Activated naive CD4-positive, alpha-beta T cell (primary cell): ENCODE data around the gene PALS2.

Experiments used
- DNase-seq, 4 experiments: peaks; one replicate each; lab custom pipeline; 2025; lab: John Stamatoyannopoulos, UW

PALS2 gene

GRCh38 chr7:24572997-24573553 lies at the start of gene PALS2:
TSS of gene PALS2 (plus strand) at chr7:24573452. CDS start at chr7:24623668, 50,216 bp downstream.
- DNase-seq: peak; percentile 31 to 83 (median 54)

GRCh38 chr7:24531255-24531654 lies 42.0 kb upstream of the PALS2 start:
- no peak for DNase-seq

DNA sequence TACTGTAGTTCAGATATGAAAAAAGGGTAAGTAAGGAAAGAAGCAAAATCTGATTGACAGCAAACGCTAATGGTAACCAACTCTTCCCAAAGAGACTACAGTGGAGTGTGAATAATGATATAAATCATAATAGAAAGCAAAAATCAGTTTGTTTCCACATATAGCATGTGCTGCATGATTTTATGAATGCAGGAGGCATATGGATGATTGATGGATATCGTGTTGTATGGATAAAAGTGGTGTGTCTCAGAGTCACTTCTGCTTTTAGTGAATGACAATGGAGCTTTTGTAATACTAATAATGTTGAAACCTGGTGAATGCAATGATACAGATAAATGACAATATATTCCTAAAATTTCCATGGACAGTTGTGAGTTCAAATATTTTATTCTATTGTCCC lies 36.6 kb upstream of the PALS2 start:
- DNase-seq: no peak

- no peak for DNase-seq
Measured at GRCh38 chr7:24540956-24541355, 32.3 kb upstream of the PALS2 start.

- DNase-seq: no peak
Measured at GRCh38 chr7:24545215-24545614, 28.0 kb upstream of the PALS2 start.

GRCh38 chr7:24548390-24548789 lies 24.9 kb upstream of the PALS2 start:
- DNase-seq: no peak

- no peak for DNase-seq
Measured at GRCh38 chr7:24549991-24550390, 23.3 kb upstream of the PALS2 start.

DNA sequence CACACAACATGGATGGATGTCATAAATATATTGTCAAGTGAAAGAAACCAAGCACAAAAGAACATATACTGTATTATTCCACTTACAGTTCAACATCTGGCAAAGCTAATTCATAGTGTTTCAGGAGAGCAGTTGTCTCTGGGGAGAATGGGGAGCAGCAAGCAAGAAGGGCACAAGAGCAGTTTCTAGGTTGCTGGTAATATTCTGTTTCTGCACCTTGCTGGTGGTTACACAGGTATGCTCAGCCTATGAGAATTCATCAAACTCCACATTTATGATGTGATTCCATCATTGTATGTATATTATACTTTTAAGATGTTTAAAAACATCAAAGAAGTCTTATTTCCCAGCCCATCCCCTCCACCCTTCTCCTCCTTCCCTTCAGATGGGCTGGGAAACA lies 18.1 kb upstream of the PALS2 start:
- no peak for DNase-seq

- no peak for DNase-seq
Measured at GRCh38 chr7:24555719-24556118, 17.5 kb upstream of the PALS2 start.

DNA sequence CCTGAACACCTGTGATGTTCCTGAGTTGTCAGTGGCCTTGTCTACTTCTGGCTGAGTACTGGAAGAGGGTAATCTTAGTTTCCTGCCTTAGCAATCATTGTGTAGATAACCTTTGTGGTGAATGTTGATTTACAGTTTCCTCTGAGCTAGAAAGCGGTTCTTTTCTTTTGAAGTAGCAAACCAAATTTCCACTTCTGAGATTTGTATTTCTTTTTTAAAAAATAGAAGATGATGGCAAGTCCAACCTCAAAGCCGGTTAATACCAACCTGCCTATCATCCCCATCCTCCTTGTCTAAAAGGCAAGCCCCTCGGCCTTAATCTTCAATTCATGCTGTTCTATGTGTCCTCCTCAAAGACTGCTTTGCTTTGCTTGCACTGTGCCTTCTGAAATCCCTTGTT lies 12.5 kb upstream of the PALS2 start:
- no peak for DNase-seq

- no peak for DNase-seq
Measured at GRCh38 chr7:24566274-24566673, 7.0 kb upstream of the PALS2 start.

DNA sequence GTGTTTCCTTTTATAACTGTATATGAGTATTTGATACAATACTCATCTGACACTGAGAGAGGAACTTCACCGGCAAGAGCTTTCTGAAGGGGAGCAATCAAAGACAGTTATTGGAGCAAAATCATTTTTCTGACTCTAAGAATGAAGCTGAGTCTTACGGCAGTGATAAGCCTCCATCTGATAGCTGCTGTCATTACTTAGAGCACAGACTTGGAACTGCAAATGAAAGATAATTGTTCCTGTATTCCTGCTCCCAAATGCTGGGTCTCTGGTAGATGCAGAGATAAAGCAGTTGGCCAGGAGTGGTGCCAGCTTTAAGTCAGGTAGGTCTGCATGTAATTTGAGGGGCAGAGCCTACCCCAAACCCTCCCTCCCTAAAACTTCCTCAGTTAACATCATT lies 2.3 kb upstream of the PALS2 start:
- no peak for DNase-seq

DNA sequence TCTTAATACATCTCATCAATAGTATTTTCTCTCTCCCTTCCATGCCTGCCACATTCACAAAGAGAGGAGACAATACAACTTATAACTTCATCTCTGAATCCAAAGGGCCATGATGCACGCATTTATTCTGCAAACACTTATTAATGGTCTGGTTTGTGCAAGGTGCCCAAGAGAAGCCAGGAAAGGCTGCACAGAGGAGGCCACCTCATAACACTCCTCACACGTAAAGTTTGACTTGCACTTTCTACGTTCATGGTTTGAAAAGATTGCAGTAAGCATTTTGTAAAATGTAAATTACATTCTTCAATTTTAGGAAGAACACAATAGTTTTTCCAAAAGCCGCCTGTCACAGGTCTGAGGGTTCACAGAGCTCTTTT lies 1.2 kb upstream of the PALS2 start:
- DNase-seq: no peak

DNA sequence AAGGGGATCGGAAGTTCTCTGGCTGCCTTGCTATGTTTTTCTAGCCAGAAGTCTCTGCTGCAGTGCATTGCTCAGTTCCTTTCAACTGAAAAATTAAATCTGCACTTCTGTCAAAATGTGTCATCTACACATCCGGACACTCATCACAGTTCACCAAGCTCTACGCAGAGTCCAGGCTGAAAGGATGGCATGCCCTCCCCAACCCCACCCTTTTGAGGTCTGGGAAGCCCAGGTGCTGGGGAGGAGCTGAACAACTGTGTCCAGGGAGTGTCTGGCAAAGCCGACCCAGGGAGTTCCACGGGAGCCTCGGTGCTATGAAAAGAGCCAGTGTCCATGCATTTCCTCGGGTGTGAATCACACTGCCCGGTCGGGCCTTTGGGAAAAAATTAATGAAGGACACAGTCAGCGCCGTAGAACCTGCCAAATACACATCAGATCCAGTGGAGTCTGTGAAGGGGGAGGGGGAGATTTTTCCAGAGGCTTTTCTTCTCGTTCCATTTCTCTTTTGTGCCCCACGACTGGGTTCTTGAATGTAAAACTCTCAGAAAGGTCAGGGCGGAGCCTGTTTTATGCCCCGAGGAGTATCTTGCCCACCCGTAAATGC lies 757 bp upstream of the PALS2 start:
- peak in 2 of 4 experiments; percentile 4 to 20 for DNase-seq

DNA sequence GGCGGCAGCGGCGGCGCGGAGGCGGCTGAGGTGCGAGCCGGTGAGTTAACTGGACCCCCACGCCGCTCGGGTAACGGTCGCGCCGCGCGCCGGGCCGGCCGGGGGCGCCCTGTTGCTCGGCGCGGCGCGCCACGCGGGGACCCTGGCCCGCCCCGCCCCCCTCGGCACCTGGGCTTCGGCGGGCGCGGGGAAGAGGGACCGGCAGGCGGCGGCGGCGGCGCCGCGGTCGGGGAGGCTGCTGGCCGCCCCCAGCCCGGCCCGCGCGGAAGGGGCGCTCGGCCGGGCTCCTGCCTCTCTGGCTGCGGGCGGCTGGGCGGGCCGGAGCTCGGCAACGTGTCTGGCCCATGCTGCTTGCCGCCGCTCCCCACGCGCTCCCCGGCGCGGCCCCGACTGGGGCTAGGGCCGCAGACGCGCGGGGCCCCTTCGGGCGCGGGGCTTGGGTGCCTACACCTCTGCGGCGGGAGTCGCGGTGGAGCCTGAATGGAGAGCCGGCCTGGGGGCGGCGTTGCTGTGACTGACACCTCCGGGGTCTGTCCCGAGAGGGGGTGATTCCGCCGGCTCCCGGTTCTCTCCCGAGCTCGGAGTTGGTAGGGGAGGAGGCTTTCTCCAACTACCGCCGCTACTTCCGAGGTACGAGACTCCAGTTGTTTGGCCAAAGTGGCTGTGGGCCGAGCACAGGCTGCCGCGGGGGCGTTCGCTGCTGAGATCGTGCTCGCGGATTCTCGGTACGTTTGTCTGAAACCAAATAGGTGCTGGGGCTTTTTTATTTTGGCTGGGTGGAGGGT lies 494 bp downstream of the PALS2 start:
- DNase-seq: peak in 3 of 4 experiments; percentile 6 to 60 (median 9)

DNA sequence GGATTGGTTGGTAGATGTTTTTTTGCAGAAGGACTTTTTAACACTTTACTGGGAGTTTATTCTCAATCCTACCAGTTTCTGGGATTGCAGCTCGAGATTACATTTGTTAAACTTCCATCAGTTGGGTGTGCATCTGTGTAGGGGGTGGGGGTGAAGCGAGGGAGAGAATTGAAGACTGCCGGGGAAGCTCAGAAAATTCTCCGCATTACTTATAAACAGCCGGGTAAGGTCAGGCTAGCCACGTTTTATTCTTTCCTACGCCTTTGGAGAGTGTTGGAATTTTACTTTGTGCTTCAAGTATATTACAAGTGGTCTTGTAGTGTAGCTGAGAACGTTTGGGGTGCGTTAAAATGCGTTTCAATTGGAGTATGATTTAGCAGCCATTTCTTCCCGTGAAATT lies 1.1 kb downstream of the PALS2 start:
- DNase-seq: no peak

DNA sequence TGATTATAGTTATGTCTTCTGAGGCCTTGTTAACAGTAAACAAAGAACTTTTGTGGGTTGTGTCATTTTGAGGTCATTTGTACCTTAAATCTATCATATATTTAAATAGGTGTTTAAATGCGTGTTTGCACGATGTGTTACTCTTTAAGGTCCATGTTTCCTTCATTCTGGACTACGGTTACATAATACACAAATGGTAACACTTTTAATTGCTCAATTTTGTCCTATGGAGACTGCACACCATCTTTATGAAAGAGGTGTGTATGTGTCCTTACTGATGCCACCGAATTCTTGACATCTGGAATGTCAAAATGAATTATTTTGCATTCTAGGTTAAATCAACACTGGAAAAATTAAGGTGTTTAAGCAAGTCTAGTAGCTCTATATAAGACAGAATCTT lies 1.7 kb downstream of the PALS2 start:
- DNase-seq: no peak

GRCh38 chr7:24576171-24577025 lies 3.1 kb downstream of the PALS2 start:
- no peak for DNase-seq

DNA sequence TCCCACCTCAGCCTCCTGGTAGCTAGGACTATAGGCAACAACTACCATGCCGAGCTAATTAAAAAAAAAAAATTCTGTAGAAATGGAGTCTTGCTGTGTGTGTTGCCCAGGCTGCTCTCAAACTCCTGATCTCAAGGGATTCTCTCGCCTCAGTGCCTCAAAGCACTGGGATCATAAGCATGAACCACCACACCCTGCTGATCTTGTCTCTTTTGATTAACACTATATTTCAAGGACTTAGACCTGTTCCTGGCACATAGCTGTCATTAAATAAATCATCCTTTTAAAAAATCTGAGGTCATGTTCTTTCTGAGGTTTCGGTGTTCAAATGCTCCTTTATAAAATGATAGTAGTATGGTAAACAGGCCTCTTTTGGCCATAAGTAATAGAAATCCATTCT lies 4.8 kb downstream of the PALS2 start:
- DNase-seq: no peak

- DNase-seq: no peak
Measured at GRCh38 chr7:24580283-24580946, 7.2 kb downstream of the PALS2 start.

DNA sequence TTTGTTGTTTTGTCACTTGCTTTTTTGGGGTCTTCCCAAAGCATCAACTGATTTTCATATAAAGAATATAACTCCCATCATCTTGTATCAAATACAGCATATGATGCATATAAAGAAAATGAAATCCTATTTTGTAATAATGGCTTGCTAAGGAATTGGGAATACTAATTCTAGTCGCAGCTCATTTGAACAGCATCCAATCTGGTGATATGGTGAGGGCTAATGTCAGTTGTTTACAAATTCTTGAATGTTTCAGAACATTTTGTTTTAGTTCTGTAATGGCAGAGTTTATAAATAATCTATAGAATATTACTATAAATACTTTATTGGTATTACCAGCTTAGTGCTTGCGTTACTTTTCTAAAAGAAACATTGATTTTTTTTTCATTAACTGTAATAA lies 8.9 kb downstream of the PALS2 start:
- no peak for DNase-seq

DNA sequence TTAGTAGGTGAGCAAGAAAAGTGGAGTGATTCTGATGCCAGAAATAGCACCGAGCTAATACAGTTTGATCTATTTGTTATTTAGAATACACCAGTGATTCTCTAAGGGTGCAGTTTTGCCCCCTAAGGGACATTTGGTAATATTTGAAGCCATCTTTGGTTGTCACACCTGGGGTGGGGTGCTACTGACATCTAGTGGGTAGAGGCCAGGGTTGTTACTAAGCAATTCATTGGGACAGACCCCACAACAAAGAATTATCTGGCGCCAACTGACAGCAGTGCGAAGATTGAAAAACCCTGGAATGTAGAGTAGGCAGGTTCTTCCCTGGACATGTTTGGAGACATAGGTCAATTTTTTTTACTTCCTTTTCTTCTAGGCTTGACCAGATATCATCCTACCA lies 14.6 kb downstream of the PALS2 start:
- DNase-seq: peak in 2 of 4 experiments; percentile 5 to 26
